GM21717 (cell line): ENCODE measurements around the gene DHCR24.
"Not testable (repeated sequence)": the region's sequence is repeated elsewhere in the genome, so short reads cannot be mapped to it uniquely, and the experiment has no call there.

Experiments
- ATAC-seq: cut with Tn5 transposase; IDR thresholded peaks from one replicate; pipeline ENCODE4 v1.9.1; 2021; ENCODE audit warnings: mild to moderate bottlenecking, moderate library complexity; ENCODE audit not compliant: unreplicated experiment

DHCR24 gene

DNA sequence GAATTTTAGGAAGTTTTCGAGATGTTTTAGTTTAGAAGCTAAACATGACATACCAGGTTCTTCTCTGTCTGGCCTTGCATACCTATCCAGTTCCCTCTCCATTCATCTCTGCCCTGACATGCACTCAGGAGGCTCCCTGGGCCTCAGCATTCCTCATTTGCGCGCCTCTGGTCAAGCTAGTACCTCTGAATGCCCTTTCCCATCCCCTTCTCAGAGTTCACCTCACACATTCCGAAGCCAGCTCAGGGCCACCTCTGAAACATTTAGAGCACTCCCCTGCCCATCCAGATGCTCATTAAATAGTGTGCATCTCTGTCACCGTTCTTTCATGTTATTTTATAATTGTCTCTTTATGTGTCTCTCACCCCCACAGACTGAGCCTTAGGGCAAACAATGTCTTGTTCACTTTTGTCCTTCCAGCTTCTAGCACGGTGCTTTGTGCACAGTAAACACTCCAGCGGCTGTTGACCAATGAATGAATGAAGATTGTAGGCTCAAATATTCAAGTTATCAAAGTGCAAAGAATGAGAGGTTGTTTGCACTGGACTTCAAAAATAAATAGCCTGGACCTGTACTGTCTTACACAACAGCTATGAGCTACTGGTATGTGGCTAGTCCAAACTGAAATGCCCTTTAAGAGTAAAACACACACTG lies 1.2 kb upstream of the DHCR24 start:
- no peak for ATAC-seq

DNA sequence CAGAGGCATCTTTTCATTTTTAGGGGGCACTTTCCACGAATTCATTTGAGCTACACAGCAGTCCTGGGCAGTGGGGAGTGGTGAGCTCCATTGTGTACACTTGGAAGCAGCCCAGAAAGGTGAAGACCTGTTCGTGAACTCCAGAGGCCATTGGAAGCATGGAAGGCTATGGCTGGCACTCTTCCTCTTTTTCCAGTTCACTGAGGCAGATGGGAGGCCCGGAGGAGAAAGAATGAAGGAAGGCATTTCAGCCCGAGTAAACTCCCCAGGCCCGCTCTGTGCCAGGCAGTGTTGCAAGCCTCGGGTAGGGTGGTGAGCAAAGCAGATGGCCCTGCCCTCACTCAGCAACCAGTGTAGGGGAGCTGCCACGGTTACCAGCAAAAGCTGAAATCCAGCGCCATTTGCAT lies 673 bp upstream of the DHCR24 start:
- ATAC-seq, result no peak

DNA sequence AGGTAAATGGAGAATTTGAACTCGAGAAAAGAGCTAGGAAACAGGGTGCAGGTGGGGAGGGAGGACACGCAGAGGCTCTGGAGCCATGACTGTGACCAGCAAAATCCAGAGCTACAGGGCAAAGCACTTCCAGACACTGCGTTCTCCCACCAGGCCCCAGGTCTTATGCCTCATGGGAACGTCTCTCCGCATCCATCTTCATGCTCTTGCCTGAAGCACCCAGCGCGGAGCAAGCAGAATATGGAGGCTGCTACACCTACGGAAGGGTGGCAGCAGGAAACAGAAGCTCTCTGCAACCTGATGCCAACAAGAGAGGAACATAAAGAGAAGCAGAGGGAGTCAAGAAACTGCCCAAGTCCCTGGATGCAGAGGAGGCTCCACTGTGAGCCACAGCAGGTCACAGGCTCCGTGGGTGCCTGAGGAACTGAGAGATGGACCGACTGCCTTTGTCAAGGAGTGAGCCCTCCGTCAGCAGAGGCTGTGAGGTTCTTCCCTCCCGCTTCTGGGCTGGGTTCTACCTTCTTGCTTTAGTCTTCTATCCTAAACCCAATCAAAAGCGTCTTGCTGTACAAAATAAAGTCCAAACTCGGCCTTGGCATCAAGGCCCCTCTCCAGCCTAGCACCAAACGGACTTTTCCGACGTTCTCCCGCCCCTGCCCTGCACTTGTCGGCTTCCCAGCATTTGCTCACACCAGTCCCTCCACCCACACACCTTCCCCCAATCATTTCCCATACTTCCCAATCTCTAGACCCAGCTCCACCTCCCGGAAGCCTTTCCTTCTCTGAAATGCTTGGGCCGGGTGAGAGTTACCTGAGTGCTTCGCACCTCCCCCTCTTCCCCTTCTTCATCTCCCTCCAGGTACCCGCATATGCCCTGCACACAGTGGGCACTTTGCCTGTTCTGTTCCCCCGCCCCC lies 930 bp downstream of the DHCR24 start:
- peak; percentile 6 for ATAC-seq

DNA sequence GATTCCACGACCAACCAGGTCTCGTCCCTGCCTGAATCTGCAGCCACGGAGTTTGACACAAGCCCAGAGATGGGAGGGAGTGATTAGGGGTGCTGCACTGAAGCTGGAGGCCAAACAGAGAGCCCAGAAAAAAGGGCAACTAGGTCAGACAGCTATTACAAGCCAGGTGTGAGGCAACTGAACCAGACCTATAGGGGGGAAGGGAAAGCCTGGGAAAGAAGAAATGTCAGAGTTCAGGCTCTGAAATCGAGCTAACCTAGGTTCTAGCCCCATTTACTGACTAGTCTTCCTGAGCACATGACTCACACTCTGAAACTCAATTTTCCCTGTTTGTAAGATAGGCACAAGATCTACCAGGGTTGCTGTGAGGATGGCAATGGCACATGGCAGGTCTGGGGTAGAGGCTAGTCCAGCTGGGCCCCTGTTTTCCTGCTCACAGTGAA lies 1.7 kb downstream of the DHCR24 start:
- no peak for ATAC-seq

DNA sequence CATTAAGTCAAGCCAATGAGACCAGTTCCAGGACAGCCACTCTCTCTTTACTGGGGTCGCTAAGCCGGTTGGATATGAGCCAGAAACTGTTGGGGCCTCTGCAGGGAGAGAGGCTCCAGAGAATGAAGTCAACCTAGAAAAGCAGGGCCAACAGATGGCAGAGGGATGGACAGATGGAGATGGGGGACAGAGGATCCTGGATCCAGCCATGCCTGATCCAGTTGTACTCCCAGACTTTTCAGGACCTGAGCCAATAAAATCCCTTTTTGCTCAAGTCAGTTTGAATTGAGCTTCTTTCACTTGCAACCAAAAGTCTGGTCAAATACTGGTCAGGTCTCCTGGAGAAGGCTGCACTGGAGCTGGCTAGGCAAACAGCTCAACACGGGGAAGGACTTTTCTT lies 2.2 kb downstream of the DHCR24 start:
- ATAC-seq, result no peak

DNA sequence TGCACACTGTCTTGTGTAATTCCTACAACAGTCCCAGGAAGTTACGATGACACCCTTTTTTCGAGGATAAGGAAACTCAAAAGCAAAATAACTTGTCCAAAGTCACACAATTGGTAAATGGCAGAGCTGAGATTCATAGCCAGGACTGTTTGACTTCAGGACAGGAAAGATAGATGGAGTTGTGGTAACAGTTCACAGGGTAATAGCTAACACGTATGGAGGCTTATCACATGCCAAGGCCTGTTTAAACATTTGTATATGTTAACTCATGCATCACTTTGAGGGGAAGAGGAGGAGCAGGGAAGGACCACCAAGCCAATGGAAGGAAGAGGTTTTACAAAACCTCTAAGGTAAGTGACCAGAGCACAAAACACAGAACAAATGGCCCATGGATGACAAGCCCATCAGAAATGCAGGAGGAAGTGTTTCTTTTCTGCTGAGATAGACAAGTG lies 2.8 kb downstream of the DHCR24 start:
- ATAC-seq, result no peak

DNA sequence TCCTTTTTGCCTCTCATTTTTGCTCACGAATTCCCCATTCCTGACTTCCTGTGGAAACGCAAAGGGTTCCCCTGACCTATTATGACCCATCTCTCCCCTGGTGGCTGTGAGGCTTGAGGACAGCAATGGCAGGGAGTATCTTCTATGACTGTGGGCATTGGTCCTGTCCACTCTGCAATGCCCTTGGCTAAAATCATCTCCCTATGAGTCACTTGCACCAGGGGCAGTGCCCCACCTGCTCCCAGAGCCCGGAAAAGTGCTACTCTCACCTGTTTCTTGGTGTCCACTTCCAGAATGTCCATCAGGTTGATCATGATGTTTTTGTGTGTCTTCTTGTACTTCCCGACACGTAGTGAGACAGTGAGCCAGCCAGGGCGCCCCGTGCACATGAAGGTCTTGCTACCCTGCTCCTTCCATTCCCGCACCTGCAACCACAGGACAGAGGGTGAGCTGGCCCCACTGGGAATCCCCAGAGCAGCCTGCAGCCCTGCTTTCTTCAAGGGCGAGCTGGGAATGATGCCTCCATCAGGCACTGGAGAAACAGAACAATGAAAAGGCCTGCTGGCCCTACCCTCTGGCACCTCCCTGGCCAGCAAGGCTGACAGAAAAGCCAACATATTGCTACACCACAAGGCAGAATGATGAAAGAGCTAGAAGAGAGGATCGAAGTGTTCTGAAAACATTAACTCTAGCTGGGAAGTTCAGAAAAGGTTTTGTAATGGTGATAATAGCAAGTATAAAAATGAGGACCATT lies 3.5 kb downstream of the DHCR24 start:
- no peak for ATAC-seq

DNA sequence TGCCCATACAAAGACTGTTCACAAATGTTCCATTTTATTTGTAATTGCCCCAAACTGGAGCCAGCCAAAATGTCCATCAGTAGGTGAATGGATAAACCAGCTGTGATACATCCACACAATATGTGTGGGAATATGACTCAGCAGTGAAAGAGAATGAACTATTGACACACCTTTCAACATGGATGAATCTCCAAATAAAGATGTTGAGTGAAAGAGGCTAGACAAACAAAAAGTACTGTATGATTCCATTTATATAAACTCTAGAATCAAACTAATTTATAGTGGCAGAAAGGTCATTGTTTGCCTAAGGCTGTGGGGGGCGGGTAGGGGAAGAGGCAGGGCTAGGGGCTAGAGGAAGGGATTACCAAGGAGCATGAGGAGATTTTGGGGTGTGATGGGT lies 4.5 kb downstream of the DHCR24 start:
- ATAC-seq, result no peak

DNA sequence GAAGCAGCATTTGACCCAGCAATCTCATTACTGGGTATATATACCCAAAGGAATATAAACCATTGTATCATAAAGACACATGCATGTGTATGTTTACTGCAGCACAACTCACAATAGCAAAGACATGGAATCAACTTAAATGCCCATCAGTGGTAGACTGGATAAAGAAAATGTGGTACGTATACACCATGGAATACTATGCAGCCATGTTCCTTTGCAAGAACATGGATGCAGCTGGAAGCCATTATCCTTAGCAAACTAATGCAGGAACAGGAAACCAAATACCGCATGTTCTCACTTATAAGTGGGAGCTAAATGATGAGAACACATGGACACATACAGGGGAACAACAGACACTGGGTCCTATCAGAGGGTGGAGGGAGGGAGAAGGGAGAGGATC lies 5.4 kb downstream of the DHCR24 start:
- not testable (repeated sequence) for ATAC-seq

DNA sequence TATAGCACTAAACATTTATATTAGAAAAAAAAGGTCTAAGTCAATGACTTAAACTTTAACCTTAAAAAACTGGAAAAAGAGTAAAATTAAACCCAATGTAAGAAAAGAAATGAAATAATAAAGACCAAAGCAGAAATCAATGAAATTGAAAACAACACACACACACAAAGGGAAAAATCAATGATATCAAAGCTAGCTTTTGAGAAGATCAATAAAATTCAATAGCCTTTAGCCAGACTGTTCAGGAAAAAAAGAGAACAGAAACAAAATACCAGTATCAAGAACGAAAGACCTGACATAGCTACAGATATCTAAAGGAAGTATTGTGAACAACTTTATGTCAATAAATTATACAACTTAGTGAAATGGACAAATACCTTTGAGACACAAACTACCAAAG lies 7.1 kb downstream of the DHCR24 start:
- ATAC-seq, result no peak

DNA sequence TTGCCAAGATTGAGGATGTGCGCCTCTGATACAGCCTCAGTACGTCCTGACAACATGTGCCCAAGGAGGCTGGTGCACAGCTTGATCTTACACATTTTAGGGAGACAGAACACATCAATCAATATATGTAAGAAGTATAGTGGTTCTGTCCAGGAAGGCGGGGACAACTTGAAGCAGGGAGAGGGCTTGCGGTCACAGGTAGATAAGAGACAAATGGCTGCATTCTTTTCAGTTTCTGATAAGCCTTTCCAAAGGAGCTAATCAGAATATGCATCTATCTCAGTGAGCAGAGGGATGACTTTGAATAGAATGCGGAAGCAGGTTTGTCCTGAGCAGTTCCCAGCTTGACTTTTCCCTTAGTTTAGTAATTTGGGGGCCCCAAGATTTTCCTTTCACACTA lies 10.2 kb downstream of the DHCR24 start:
- ATAC-seq, result no peak

DNA sequence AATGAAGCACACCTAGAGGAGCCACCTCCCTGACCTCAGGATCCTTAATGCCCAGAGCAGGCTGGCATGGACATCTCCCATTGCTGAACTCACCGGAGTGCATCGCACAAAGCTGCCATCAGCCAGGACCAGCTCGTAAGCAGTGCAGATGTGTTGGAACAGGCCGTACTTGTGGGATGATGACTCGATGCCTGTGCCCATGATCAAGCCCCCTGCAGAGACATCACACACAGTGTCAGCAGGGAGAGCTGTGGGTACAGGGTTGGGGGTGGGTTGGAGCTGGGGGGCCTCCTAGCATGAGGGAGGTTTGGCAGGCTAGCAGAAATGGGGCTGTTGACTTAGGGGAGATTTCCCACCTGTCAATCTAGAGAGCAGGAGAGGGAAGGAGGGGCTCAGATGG lies 12.0 kb downstream of the DHCR24 start:
- no peak for ATAC-seq

DNA sequence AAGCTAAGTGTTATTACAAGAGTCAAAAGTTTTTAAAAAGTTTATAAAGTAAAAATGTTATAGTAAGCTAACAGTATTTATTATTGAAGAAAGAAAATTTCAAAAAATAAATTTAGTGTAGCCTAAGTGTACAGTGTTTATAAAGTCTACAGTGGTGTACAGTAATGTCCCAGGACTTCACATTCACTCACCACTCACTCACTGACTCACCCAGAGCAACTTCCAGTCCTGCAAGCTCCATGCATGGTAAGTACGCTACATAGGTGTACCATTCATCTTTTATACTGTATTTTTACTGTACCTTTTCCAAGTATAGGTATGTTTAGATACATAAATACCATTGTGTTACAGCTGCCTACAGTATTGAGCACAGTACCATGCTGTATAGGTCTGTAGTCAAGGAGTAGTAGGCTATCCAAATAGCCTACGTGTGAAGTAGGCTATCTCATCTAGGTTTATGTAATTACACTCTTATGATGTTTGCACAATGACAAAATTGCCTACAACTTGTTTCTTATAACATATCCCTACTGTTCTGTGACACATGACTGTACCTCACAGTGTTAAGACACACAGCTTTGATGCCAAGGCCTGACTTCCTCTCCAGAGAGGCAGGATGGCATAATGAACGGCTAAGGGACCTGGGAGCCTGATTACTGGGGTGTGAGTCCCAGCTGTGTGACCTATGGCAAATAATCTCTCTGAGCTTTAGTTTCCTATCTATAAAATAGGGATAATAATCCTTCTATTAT lies 12.7 kb downstream of the DHCR24 start:
- ATAC-seq, result no peak

DNA sequence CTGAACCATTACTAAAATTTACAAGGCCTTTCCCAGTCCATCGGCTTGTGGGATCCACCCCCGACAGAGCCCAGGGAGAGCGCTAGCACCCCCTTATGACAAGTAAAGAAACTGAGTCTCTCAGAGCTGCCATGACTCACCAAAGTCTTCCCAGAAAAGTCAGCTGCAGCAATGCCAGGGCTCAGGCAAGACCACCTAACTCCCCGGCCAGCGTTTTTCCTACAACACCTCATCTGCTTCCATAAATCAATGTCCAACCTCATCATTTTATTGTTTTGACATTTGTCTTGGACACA lies 15.0 kb downstream of the DHCR24 start:
- ATAC-seq, result no peak

DNA sequence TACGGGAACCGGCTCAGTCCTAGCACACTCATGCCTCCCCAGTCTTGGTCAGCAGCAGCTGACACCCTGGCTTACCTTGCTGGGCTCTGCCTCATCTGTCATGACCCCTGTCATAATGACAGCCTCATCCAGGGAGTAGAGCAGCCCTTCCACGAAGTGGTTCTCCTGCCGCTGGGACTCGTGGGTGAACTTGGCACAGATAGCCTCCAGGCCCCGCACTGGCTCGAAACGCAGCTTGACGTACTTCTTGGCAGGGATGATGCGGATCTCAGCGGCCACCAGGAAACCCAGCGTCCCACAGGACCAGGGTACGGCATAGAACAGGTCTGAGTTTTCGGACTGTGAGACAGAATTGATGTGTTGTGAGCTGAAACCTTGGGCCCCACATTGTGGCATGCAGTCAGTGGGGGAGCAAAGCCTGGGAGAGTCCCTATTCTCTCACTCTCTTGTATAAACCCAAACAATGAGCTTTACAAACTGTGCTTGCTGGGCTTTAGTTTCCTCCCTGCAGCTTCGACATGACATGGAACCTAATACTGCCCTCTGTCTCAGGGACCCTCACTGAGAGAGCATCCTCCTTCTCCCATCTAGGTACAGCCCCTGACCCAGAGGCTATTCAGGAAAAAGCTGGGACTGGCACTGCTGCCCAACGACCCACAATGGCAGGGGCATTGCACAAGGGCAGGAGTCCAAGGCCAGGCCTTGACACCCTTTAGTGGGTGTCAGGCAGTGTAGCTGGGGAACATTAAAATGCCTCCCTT lies 15.5 kb downstream of the DHCR24 start:
- ATAC-seq, result no peak

DNA sequence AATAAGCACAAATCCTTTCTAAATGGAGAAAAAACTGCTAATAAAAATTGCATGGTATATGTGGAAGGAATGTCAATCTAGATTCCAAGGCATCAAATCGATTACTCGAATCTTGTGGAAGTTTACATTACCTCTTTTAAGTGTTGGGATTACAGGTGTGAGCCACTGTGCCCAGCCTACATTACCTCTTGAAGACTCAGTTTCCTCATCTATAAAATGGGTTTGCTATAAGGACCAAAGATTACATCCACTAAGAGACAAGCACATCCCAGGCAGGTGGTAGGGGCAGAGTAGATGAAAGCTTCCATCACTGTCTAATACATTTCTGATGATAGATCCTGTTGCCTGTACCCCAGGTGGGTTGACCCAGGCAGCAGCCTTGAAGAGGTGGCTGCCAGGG lies 16.1 kb downstream of the DHCR24 start:
- no peak for ATAC-seq

DNA sequence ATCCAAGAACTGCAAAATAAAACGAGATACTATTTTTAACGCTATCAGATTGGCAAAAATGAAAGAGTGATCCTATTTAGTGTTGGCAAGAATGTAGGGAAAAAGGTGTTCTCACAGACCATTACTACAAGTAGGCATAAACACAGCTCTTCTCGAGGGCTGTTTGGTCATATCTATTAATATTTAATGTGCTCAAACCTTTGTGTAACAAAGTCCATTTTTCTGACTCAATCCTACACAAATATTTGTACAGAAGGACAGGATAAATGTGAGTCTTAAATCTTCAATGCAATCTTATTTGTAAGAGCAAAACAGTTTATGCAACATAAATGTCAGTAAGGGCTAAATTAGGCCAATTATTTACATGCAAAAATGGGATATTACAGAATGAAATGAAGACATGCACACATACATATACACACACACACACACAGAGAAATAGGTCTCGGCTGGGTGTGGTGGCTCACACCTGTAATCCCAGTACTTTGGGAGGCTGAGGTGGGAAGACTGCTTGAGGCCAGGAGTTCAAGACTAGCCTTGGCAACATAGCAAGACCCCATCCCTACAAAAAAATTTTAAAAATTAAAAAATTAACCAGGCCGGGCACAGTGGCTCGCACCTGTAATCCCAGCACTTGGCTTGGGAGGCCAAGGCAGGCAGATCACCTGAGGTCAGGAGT lies 17.7 kb downstream of the DHCR24 start:
- ATAC-seq, result no peak

DNA sequence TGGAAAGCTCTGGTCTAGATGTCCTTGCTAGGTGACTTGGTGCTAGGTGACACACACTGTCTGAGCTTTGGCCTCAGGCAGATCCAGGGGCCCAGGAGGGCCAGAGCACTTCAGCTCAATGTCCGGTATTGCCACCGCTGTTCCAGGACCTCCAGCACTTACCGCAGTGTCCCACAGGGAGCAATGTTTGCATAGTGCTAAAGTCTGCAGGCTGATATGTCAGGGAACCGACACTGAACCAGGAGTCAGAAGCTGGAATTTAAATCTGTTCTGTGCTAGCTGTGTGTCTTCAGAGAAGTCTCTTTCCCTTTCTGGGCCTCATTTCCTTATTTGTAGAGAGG lies 19.3 kb downstream of the DHCR24 start:
- ATAC-seq, result no peak

DNA sequence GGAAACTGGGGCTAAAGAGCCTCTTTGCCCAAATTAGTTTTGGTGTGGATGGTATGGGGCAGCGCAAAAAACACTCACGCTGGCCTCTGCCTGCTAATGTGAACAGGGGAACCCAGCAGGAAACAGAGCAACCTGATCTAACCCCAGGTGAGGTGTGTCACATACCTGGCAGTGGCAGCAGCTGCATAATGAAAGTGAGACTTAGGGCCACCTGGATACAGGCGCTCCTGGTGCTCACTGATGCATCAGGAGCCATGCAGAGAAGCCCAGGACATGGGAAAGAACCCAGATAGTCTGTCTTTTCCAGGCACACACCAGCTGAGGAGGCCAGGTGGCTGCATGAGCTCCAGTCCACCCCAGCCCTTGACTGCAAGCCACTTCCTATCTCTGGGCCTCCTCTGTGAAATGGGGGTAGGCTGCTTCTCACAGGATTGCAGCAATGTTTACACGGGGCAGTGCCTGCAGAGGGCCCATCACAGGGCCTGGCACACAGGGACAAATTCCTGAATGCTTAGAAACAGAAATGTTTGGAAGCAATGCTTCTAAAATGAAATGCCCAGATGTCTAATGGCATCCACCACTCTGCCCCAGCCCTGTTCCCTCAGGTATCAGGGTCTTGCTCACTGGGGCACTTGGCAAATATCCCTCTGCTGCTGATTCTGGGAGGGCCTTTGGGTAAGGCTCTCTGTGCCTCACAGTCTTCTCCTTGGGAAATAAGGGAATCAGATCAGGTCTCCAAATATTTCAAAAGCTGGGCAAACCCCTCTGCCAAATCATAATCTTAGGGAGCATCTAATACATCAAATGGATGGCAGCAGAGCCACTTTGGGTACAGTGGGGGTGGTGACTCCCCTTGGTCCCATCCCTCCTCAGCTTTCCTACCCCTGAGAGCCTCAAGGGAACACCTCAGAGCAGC lies 19.9 kb downstream of the DHCR24 start:
- no peak for ATAC-seq
